ENCODE results near the gene MED8. TPM values are rescaled to one million over a fixed set of nuclear protein-coding genes. Genes with fewer than 3 reads are reported as not detected.

The MED8 gene
- total and polyA plus RNA-seq, 2 of the 4 experiments (the other 2 are of a cell fraction), result 61.1 to 120 TPM

GRCh38 chr1:43337588-43337987 lies 52.0 kb downstream of the MED8 start, which contains the start of gene MPL:
MPL (plus strand) TSS chr1:43337818; CDS start chr1:43337849, 31 bp downstream.
- in situ Hi-C loops (cut with MboI; ENCODE audit: low sequenced_read_pairs), result no loop called here
- no peaks in the 10 kb centered on the region for H3K36me3 ChIP-seq (ENCODE audit: control insufficient read depth, insufficient read depth, low read length)

More at GRCh38 chr1:43337588-43337987, 52.0 kb downstream of the MED8 start, which contains the start of gene MPL:
- Histone ChIP-seq H3K9me3 (ENCODE audit: control insufficient read depth, insufficient read depth, low read length) (no peaks in the 10 kb centered on the region), H4K91ac (ENCODE audit: insufficient read depth, low read depth, low read length) (no peak within 1 kb of the TSS), H2AFZ (replicated peaks; ENCODE audit: low read length, poor library complexity) (peak within 1 kb of the TSS; percentile 37), H3K27ac (ENCODE audit: insufficient read depth, low read length) (no peak within 1 kb of the TSS), H4K8ac (ENCODE audit: low read depth in 2 of 2, low read length in 2 of 2) (no peak within 1 kb of the TSS), H4K20me1 (ENCODE audit: insufficient read depth, low read length) (no peaks in the 10 kb centered on the region), H3K18ac (ENCODE audit: low read depth, low read length) (no peak within 1 kb of the TSS), H3K56ac (ENCODE audit: extremely low read depth, insufficient read depth, low read length) (no peak within 1 kb of the TSS), H3K4me1 (ENCODE audit: control insufficient read depth, insufficient read depth, low read length) (no peaks in the 10 kb centered on the region), H2BK120ac (ENCODE audit: low read depth, low read length) (no peak within 1 kb of the TSS), H3K9me1 (ENCODE audit: insufficient read depth, low read length) (no peaks in the 10 kb centered on the region), H3K9ac (ENCODE audit: low read depth, low read length) (no peak within 1 kb of the TSS), H2AK5ac (ENCODE audit: low read depth, low read length) (no peak within 1 kb of the TSS), H3K4me2 (ENCODE audit: low read depth, low read length) (no peak within 1 kb of the TSS), H3K27me3 (ENCODE audit: control insufficient read depth, insufficient read depth, low read length) (peaks cover 13% of the 10 kb centered on the region), H3K4ac (ENCODE audit: low read depth, low read length) (no peak within 1 kb of the TSS), H2BK20ac (ENCODE audit: low read depth, low read length) (no peak within 1 kb of the TSS), H3K23ac (ENCODE audit: low read depth, low read length) (no peak within 1 kb of the TSS), H2AK9ac (replicated peaks; ENCODE audit: low read depth, low read length, poor library complexity) (peak within 1 kb of the TSS; percentile 11), H3K79me1 (ENCODE audit: low read depth in 1 of 2, low read length in 2 of 2) (no peaks in the 10 kb centered on the region), H3K14ac (replicated peaks; ENCODE audit: low read depth, low read length) (no peak within 1 kb of the TSS), H2BK5ac (ENCODE audit: low read depth, low read length, poor library complexity, severe bottlenecking) (no peak within 1 kb of the TSS), H4K5ac (ENCODE audit: low read depth, low read length) (no peak within 1 kb of the TSS), H3K4me3 (ENCODE audit: insufficient read depth, low read depth, low read length) (no peak within 1 kb of the TSS), H2BK15ac (ENCODE audit: low read depth, low read length) (no peak within 1 kb of the TSS)
- DNase-seq (no peak), ATAC-seq (ENCODE audit: low read depth) (no peak)
- BruUV-seq (replicated peaks), result no TSS peak
- POLR2A ChIA-PET (ENCODE audit: unreplicated experiment), result no interaction called here
- TF ChIP-seq, protein P1, sequence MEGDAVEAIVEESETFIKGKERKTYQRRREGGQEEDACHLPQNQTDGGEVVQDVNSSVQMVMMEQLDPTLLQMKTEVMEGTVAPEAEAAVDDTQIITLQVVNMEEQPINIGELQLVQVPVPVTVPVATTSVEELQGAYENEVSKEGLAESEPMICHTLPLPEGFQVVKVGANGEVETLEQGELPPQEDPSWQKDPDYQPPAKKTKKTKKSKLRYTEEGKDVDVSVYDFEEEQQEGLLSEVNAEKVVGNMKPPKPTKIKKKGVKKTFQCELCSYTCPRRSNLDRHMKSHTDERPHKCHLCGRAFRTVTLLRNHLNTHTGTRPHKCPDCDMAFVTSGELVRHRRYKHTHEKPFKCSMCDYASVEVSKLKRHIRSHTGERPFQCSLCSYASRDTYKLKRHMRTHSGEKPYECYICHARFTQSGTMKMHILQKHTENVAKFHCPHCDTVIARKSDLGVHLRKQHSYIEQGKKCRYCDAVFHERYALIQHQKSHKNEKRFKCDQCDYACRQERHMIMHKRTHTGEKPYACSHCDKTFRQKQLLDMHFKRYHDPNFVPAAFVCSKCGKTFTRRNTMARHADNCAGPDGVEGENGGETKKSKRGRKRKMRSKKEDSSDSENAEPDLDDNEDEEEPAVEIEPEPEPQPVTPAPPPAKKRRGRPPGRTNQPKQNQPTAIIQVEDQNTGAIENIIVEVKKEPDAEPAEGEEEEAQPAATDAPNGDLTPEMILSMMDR (conservative IDR thresholded peaks at IDR 0.05; ENCODE audit: low read depth, low read length), result no peak
- TF ChIP-seq NFE2L2 (IDR thresholded peaks at IDR 0.05; ENCODE audit: low read depth, low read length) (no peak), MXI1 (IDR thresholded peaks at IDR 0.05; ENCODE audit: borderline replicate concordance, low read depth, low read length) (no peak), RFX5 (IDR thresholded peaks at IDR 0.05; ENCODE audit: low read depth, low read length) (no peak), BHLHE40 (IDR thresholded peaks at IDR 0.05; ENCODE audit: low read depth, low read length) (no peak), RCOR1 (IDR thresholded peaks at IDR 0.05; ENCODE audit: insufficient replicate concordance, low read length) (no peak), MAZ (IDR thresholded peaks at IDR 0.05; ENCODE audit: borderline replicate concordance, low read depth, low read length) (no peak)
- intact Hi-C loops (cut with micrococcal nuclease), result no loop called here
- WGBS, 2 experiments (ENCODE audit: extremely low coverage in 2 of 2, insufficient read length in 1 of 2), result no CpG with 5 or more reads among the region's 3 CpGs
- dilution Hi-C loops (cut with HindIII; ENCODE audit: low sequenced_read_pairs, unreplicated experiment), result no loop called here
- CTCF ChIA-PET, result no interaction called here

Measured in IMR-90 (cell line).